Effector memory CD4-positive, alpha-beta T cell (primary cell): ENCODE data around the gene LRTM2.

Experiments used
- DNase-seq, 3 donors: peaks; one replicate each; pipeline ENCODE4 v3.0.0-alpha.2; 2020
- H3K27ac ChIP-seq: 2 replicates; pipeline ENCODE4 v1.7.0; 2013; ENCODE audit warnings: mild to moderate bottlenecking, low read length, moderate library complexity; ENCODE audit not compliant: insufficient read depth, poor library complexity, severe bottlenecking
- H3K27me3 ChIP-seq: replicated peaks from 2 replicates; pipeline ENCODE4 v1.7.0; 2013; ENCODE audit warnings: mild to moderate bottlenecking, low read length; ENCODE audit not compliant: insufficient read depth, control insufficient read depth, poor library complexity, severe bottlenecking
- H3K36me3 ChIP-seq: 2 replicates; pipeline ENCODE4 v1.7.0; 2013; ENCODE audit warnings: mild to moderate bottlenecking, low read length, moderate library complexity; ENCODE audit not compliant: control insufficient read depth, insufficient read depth
- H3K4me1 ChIP-seq: 2 replicates; pipeline ENCODE4 v1.7.0; 2013; ENCODE audit warnings: low read length, mild to moderate bottlenecking; ENCODE audit not compliant: control insufficient read depth, insufficient read depth, poor library complexity, severe bottlenecking
- H3K4me3 ChIP-seq: 2 replicates; pipeline ENCODE4 v1.7.0; 2013; ENCODE audit warnings: low read length, low read depth, mild to moderate bottlenecking; ENCODE audit not compliant: insufficient read depth, poor library complexity, severe bottlenecking
- H3K9me3 ChIP-seq: 2 replicates; pipeline ENCODE4 v1.7.0; 2013; ENCODE audit warnings: mild to moderate bottlenecking, low read length, moderate library complexity; ENCODE audit not compliant: control insufficient read depth

Gene LRTM2

DNA sequence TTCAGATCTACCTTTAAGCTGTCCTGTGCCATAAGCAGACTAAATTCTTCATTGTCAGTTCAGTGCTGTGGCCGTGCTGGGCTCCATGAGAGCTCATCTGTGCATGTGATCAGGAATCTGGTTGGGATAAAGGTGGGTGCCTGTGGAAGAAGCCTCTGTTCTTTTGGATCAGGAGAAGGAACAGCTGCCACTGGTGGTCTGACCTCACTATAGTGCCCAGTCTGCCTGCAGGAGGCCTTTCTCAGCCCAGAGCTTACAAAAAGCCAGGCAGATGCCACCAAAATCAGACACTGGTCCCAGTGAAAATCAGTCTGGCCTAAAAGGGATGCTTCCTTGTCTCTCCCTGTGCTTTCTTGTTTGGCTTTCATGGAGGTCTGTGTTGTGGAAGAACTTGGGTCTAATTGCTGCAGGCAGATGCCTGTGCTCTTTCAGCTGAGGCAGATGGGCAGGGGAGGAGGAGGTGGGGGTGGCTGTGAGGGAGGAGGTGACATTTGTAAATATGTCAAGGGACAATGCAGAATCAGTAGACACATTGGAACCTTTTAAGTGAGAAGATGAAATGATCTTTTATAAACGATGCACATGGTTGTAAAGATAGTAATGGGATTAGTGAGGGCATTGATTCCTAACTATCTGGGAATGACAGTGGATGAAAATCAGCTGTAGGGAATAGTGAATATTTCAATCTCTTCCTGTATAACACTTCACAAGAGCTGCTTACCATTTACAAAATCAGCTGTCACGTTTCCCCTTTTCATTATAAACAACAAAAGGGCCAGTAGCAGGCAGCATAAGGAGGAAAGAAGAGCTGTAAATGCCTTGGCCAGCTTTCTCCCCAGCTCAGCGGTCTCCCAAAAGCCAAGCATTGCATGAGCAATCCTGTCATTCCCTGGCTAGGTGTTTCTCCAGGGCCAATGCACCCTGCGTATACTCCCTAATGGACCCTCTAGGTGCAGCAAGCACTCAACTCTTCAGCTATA, 53.5 kb downstream of the LRTM2 start:
- no peak overlapping the region for H3K4me3 ChIP-seq
- H3K27me3 ChIP-seq: no peaks in the 10 kb centered on the region
- no peaks in the 10 kb centered on the region for H3K9me3 ChIP-seq
- H3K36me3 ChIP-seq: no peaks in the 10 kb centered on the region
- no peaks in the 10 kb centered on the region for H3K4me1 ChIP-seq
- no peak for DNase-seq
- H3K27ac ChIP-seq: no peak overlapping the region

DNA sequence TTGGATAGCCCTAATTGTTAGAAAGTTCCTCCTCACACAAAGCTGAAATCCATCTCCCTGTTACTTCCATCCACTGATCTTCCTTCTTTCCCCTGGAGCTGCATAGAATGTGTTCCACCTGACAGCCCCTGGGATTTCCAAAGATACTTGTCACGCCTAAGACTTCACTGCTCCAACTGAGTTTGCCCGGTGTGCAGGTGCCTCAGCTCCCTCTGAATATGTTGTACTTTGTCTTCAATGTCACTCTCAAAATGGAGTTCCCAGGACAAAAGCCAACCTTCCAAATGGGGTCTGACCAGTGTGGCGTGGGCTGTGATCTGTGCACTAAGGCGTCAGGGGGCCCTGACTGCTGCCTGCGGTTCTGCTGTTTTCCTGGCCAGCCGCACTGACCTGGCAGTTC, 55.2 kb downstream of the LRTM2 start:
- Histone ChIP-seq H3K4me3 (no peak overlapping the region), H3K9me3 (no peaks in the 10 kb centered on the region), H3K27me3 (no peaks in the 10 kb centered on the region), H3K4me1 (no peaks in the 10 kb centered on the region), H3K27ac (no peak overlapping the region), H3K36me3 (no peaks in the 10 kb centered on the region)
- DNase-seq: no peak

DNA sequence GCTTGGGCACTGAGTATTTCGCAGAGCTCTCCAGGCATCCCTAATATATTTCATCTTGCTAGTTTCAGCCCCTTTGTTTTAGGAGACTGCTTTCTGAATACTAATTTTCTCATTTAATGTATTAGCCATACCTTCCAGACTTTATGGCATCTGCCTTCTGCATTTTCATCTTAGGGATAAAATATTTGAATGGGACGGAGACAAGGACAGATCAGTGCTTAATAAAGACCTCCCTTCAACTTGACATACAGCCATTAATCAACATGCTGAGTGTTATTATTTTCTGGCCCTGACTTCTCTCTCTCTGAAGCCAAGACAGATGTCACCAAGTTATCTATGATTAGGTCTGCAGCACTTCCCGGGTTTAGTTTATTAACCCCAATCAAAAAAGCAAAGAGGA, 55.7 kb downstream of the LRTM2 start:
- no peak for DNase-seq
- no peaks in the 10 kb centered on the region for H3K4me1 ChIP-seq
- no peak overlapping the region for H3K4me3 ChIP-seq
- no peaks in the 10 kb centered on the region for H3K9me3 ChIP-seq
- H3K36me3 ChIP-seq: no peaks in the 10 kb centered on the region
- H3K27me3 ChIP-seq: no peaks in the 10 kb centered on the region
- H3K27ac ChIP-seq: no peak overlapping the region

DNA sequence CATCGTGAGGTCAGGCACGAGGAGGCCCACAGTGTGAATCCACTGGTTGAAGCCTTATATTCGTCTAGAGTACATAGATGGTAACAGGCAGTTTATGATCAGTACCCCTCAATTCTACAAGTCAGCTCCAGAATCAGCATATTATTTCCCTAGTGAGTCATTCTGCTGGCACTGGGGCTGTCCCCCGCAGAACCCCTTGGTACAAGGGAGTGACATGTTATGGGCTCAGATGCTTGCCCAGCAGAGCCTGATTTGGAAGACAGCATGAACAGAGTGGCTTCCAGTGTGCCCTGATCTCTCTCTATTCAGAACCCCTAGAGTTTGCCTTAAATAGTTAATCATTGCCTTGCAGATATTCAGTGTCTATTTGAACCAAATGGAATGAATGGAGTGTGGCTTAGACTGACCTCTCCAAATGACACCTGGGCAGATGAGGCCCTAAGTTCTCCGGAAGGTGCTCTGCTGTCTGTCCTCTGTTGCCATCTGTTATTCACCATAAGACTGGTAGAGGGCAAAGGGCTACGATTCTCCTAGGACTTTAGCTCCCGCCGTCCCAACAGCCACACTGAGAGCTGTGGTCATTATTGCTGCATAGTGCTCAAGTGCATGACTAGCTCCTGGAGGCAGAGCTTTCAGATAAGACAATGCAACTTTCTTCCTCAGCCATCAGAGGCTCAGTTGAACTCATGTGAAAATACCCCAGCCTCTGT, 57.0 kb downstream of the LRTM2 start:
- Histone ChIP-seq H3K4me1 (no peaks in the 10 kb centered on the region), H3K4me3 (no peak overlapping the region), H3K27me3 (no peaks in the 10 kb centered on the region), H3K36me3 (no peaks in the 10 kb centered on the region), H3K9me3 (no peaks in the 10 kb centered on the region), H3K27ac (no peak overlapping the region)
- no peak for DNase-seq

DNA sequence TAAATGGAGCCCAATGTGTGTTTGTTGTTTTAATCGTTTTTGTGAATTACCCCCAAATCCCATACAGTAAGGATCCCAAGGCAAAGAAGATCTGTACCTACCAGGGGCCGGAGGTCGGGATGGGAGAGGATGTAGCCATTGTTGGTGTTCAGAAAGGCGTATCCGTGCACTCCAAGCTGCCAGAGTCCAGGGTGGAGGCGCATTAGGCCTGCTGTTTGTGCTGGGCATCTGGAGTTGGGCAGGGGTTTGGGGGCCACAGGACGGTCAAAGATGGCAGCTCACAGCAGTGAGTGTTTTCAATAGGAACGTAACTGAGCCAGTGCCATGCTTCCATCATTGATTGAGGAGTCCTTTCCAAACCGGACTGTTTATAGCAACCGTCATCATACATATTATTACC, 57.8 kb downstream of the LRTM2 start:
- Histone ChIP-seq H3K27me3 (no peaks in the 10 kb centered on the region), H3K4me3 (no peak overlapping the region), H3K4me1 (no peaks in the 10 kb centered on the region), H3K9me3 (no peaks in the 10 kb centered on the region), H3K36me3 (no peaks in the 10 kb centered on the region), H3K27ac (no peak overlapping the region)
- no peak for DNase-seq

DNA sequence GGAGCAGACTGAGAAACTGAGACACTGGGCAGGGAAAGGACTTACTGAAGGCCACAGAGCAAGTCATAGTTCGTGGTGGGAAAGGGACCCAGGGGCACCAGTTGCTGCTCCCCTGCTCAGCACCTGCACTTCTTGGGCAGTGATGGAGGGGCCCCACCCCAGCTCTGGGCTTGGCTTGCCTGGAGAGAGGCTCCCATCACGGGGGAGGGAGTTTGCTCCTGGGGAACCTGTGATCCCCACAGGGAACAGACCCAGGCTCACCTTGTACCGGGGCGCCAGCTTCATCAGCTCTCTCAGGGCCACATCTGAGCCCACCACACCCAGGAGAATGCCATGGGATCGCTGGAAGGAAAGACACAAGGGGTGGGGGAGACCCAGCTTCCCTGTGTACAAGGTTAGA, 58.3 kb downstream of the LRTM2 start:
- H3K27ac ChIP-seq: no peak overlapping the region
- no peaks in the 10 kb centered on the region for H3K27me3 ChIP-seq
- H3K36me3 ChIP-seq: no peaks in the 10 kb centered on the region
- H3K4me3 ChIP-seq: no peak overlapping the region
- DNase-seq: no peak
- H3K9me3 ChIP-seq: no peaks in the 10 kb centered on the region
- H3K4me1 ChIP-seq: no peaks in the 10 kb centered on the region

DNA sequence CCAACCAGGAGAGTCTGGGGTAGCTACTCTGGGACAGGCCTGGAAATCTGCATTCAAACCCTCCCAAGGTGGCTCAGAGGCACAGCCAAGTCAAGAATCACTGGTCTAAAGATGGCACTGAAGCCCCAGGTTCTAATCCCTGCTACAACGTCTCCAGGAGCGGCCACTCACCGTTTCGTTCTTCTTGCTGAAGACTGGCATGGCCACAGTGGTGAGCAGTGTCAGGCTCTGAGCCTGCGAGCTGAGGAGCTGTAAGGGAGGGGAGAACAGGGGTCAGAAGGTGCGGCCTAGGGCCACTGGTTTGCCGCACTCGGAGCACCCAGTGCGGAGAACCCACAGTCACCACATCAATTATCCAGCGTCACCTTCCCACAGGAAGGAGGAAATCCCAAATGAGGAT, 59.3 kb downstream of the LRTM2 start:
- no peak overlapping the region for H3K4me3 ChIP-seq
- H3K36me3 ChIP-seq: no peaks in the 10 kb centered on the region
- H3K4me1 ChIP-seq: no peaks in the 10 kb centered on the region
- no peaks in the 10 kb centered on the region for H3K9me3 ChIP-seq
- no peaks in the 10 kb centered on the region for H3K27me3 ChIP-seq
- H3K27ac ChIP-seq: no peak overlapping the region
- DNase-seq: no peak

DNA sequence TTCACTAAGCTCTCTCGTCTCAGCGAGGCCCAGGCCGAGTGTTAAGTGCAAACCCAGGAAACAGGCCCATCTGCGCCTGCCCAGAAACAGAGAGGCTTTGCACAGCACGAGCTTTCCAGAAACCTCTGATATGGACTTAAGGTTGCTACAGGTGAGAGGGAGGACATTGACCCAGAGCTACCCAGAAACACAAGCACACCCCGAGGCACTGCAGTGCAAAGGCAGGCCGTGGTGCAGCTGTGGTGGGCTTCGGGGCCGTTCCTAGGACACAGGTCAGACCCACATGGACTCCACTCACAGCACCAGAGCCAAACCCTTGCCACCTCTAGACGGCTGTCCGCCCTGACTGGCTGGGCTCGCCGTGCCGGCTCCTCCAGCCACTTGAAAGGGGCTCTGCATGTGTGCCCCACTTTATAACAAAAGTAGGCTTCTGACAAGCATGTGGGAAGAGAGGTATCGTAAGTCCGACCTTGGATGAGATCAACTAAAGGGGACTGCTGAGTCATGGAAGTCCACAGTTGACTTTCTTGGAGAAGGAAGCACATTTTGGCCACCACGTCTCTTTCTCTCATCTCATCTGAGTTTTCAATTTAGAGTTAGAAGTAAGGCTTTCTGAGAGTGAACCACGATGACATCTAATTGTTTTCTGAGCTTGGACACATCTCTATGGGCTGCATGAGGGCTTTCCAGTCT, 59.9 kb downstream of the LRTM2 start:
- Histone ChIP-seq H3K27me3 (no peaks in the 10 kb centered on the region), H3K9me3 (no peaks in the 10 kb centered on the region)

DNA sequence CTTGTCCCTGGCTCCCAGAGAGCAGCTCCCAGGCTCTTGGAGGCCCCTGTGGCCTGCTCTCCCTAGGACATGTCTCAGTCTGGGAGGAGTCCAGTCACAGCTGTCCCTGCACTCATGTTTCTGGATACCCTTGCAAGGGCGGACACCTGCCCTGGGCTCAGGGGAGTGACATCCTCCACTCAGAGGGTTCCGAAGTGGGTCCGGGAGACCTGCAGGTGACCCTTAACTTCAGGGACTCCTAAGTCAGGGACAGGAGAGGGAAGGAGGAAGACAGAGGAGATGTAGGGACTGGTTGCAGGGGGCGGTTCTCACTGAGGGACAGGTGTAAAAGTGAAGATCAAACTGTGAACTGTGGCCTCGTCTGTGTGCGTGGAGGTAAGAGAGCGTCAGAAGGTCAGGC, 60.5 kb downstream of the LRTM2 start:
- Histone ChIP-seq H3K27ac (no peak overlapping the region), H3K27me3 (no peaks in the 10 kb centered on the region), H3K36me3 (no peaks in the 10 kb centered on the region), H3K9me3 (no peaks in the 10 kb centered on the region), H3K4me1 (no peaks in the 10 kb centered on the region), H3K4me3 (no peak overlapping the region)
- DNase-seq: no peak

More for the DNA sequence above, 59.9 kb downstream of the LRTM2 start:
- Histone ChIP-seq H3K27ac (no peak overlapping the region), H3K4me3 (no peak overlapping the region), H3K4me1 (no peaks in the 10 kb centered on the region), H3K36me3 (no peaks in the 10 kb centered on the region)
- no peak for DNase-seq

DNA sequence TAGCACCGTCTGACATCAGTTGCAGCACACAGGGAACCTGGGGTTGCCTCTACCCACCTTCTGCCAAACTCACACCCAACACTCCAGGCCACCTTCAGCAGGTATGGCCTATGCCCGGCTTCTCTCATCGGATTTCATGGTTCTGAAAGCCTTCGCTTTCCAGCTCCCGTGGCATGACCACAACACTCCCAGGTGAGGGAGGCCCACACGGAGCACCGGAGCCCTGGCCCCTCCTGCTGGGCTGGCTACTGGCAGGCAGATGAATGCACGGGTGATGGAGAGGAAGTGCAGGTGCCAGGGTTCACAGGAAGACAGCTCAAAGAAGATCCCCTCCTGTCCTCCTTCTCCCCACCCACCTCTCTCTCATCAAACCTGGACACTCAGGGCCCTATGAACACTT, 60.9 kb downstream of the LRTM2 start:
- H3K4me1 ChIP-seq: no peaks in the 10 kb centered on the region
- no peaks in the 10 kb centered on the region for H3K9me3 ChIP-seq
- H3K4me3 ChIP-seq: no peak overlapping the region
- no peaks in the 10 kb centered on the region for H3K27me3 ChIP-seq
- DNase-seq: no peak
- no peaks in the 10 kb centered on the region for H3K36me3 ChIP-seq
- no peak overlapping the region for H3K27ac ChIP-seq
